Keratinocyte (primary cell): ENCODE measurements around the gene TUBB6. TPM values are rescaled to one million over a fixed set of nuclear protein-coding genes. Genes with fewer than 3 reads are reported as not detected.

Source experiments
- DNase-seq: peaks from one replicate; pipeline ENCODE4 v3.0.0-alpha.2; 2011; ENCODE audit warnings: low read depth, missing footprints, low spot score
- FAIRE-seq: peaks from 2 replicates; lab custom pipeline; 2011; peaks lifted over from hg19 to GRCh38; lab: Jason Lieb, UNC
- H2AFZ ChIP-seq: 2 replicates; pipeline ENCODE4 v1.6.0; 2012; ENCODE audit warnings: low read length, control low read depth, inconsistent platforms; ENCODE audit not compliant: control insufficient read depth
- H3K27ac ChIP-seq: 2 replicates; pipeline ENCODE4 v1.5.1; 2011; ENCODE audit warnings: low read length; ENCODE audit not compliant: control insufficient read depth, insufficient read depth
- H3K27me3 ChIP-seq: 3 replicates; pipeline ENCODE4 v1.6.0; 2011; ENCODE audit warnings: low read length; ENCODE audit not compliant: control insufficient read depth, insufficient read depth; ENCODE audit errors: extremely low read depth
- H3K36me3 ChIP-seq, 2 experiments: 2 replicates in 1 of 2; 3 replicates in 1 of 2; pipeline ENCODE4 v1.5.1; 2011; ENCODE audit warnings: low read length in 2 of 2, mild to moderate bottlenecking in 1 of 2; ENCODE audit not compliant: control insufficient read depth in 2 of 2, insufficient read depth in 2 of 2; ENCODE audit errors: extremely low read depth in 1 of 2
- H3K4me1 ChIP-seq: 3 replicates; pipeline ENCODE4 v1.5.1; 2011; ENCODE audit warnings: low read length; ENCODE audit not compliant: control insufficient read depth, insufficient read depth; ENCODE audit errors: extremely low read depth
- H3K4me2 ChIP-seq: 3 replicates; pipeline ENCODE4 v1.6.0; 2011; ENCODE audit warnings: low read depth, low read length; ENCODE audit not compliant: control insufficient read depth, insufficient read depth; ENCODE audit errors: extremely low read depth
- H3K4me3 ChIP-seq, 3 experiments: fragments of 200-600 bp in 1 of 3; sonication (generic) in 1 of 3; 2 replicates in 2 of 3; 3 replicates in 1 of 3; pipeline ENCODE4 v1.5.1; 2011 to 2016; ENCODE audit warnings: low read length in 3 of 3, mild to moderate bottlenecking in 3 of 3, control low read depth in 2 of 3, inconsistent platforms in 1 of 3, low read depth in 1 of 3, mixed read lengths in 1 of 3, mixed run types in 1 of 3, moderate library complexity in 1 of 3; ENCODE audit not compliant: control insufficient read depth in 2 of 3, insufficient read depth in 2 of 3; ENCODE audit errors: extremely low read depth in 1 of 3
- H3K79me2 ChIP-seq: 2 replicates; pipeline ENCODE4 v1.6.0; 2012; ENCODE audit warnings: low read length; ENCODE audit not compliant: control insufficient read depth, insufficient read depth
- H3K9ac ChIP-seq: 3 replicates; pipeline ENCODE4 v1.6.0; 2011; ENCODE audit warnings: low read length; ENCODE audit not compliant: control insufficient read depth, insufficient read depth; ENCODE audit errors: extremely low read depth
- H3K9me1 ChIP-seq: 3 replicates; pipeline ENCODE4 v1.6.0; 2011; ENCODE audit warnings: low read length; ENCODE audit not compliant: control insufficient read depth, insufficient read depth; ENCODE audit errors: extremely low read depth
- H3K9me3 ChIP-seq: 2 replicates; pipeline ENCODE4 v1.5.1; 2012; ENCODE audit warnings: low read depth, low read length; ENCODE audit not compliant: control insufficient read depth
- H4K20me1 ChIP-seq: 3 replicates; pipeline ENCODE4 v1.6.0; 2011; ENCODE audit warnings: low read length; ENCODE audit not compliant: control insufficient read depth, insufficient read depth; ENCODE audit errors: extremely low read depth
- EZH2 ChIP-seq: IDR thresholded peaks from one replicate; pipeline ENCODE4 v1.6.1; 2012; ENCODE audit warnings: inconsistent platforms, mild to moderate bottlenecking, low read length, moderate library complexity
- dilution Hi-C: fragments of 300-500 bp; cut with MboI; formaldehyde crosslinking; loops from one replicate; pipeline ENCODE4 v1.7.0; 2020; ENCODE audit warnings: low sequenced_read_pairs; ENCODE audit not compliant: extremely low pct_ligation_motif_present
- polyA plus RNA-seq, 5 experiments: library from polyadenylated mRNA; depleted of rRNA in 3 of 5; stranded (reverse) in 3 of 5; stranded (forward) in 1 of 5; unstranded in 1 of 5; fragments of >200 nt; gene quantifications; 1 replicate in 1 of 5; 2 replicates in 3 of 5; 3 replicates in 1 of 5; pipeline versions ENCODE4 v1.2.1 to v1.2.3, GENCODE V29; 2011 to 2012; ENCODE audit warnings: missing spikeins in 2 of 5, low read depth in 1 of 5, low replicate concordance in 1 of 5
- TF ChIP-seq, protein P1 (sequence below), 3 experiments: IDR thresholded peaks in 1 of 3; conservative IDR thresholded peaks in 1 of 3; optimal IDR thresholded peaks in 1 of 3; 2 replicates in 2 of 3; 3 replicates in 1 of 3; pipeline versions ENCODE3 to v1.5.1; 2011; ENCODE audit warnings: low read length in 3 of 3, mild to moderate bottlenecking in 3 of 3, moderate library complexity in 2 of 3, control low read depth in 1 of 3, inconsistent platforms in 1 of 3; ENCODE audit not compliant: insufficient read depth in 2 of 3; ENCODE audit errors: extremely low read depth in 1 of 3

Gene TUBB6
- polyA plus RNA-seq, 1 donor (not counting 4 experiments of a cell fraction or from before 2014, with no cell fraction given): 479 TPM

DNA sequence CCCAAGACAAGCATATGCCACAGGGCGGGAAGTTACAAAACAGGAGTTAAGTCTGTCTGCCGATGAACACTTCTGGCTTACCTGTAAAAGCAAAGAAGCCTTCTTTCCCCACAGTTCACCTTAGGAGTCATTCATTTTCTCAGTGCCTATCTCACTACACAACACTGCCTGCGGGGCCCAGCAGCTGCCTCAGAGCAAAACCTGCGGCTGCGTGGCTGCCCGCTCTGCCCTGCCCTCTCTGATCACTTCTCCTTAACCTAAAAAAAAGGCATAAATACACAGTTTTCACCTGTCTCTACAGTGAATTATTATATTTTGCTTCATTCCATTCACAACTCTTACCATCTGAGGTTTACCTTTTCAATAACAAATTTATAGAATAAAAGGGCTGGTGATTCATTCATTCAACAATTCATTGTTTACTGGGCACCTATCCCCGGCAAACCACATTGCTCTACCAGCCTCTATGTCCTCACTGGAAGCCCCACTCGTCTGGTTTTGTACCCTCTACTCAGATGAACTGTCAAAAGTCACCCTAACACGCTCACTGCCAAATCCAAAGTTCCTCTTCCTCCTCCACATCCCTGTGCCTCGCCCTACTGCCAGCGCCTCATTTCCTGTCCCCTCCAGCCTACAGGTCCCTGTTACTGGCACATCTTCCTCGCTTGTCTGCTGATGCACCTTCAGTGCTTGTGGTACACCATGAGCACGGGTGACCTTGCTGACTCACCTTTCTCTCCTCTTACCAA is 37.6 kb downstream of the TUBB6 start:
- H3K79me2 ChIP-seq: no peaks in the 10 kb centered on the region
- H3K27me3 ChIP-seq: no peaks in the 10 kb centered on the region
- TF ChIP-seq EZH2: no peak
- TF ChIP-seq, protein P1, sequence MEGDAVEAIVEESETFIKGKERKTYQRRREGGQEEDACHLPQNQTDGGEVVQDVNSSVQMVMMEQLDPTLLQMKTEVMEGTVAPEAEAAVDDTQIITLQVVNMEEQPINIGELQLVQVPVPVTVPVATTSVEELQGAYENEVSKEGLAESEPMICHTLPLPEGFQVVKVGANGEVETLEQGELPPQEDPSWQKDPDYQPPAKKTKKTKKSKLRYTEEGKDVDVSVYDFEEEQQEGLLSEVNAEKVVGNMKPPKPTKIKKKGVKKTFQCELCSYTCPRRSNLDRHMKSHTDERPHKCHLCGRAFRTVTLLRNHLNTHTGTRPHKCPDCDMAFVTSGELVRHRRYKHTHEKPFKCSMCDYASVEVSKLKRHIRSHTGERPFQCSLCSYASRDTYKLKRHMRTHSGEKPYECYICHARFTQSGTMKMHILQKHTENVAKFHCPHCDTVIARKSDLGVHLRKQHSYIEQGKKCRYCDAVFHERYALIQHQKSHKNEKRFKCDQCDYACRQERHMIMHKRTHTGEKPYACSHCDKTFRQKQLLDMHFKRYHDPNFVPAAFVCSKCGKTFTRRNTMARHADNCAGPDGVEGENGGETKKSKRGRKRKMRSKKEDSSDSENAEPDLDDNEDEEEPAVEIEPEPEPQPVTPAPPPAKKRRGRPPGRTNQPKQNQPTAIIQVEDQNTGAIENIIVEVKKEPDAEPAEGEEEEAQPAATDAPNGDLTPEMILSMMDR (optimal IDR thresholded peaks at IDR 0.05 in 1 of 3, IDR thresholded peaks at IDR 0.05 in 1 of 3, conservative IDR thresholded peaks at IDR 0.05 in 1 of 3; ENCODE audit: extremely low read depth in 1 of 3, insufficient read depth in 2 of 3, low read length in 3 of 3): no peak
- H3K9me3 ChIP-seq: no peaks in the 10 kb centered on the region
- no peak overlapping the region for H3K4me2 ChIP-seq
- H2AFZ ChIP-seq: no peak overlapping the region
- no peaks in the 10 kb centered on the region for H3K9me1 ChIP-seq
- FAIRE-seq: no peak
- no peak overlapping the region for H3K9ac ChIP-seq
- H4K20me1 ChIP-seq: peaks cover 3% of the 10 kb centered on the region
- no peak for DNase-seq
- no peak overlapping the region for H3K4me3 ChIP-seq
- H3K36me3 ChIP-seq: peaks cover 30 to 32% of the 10 kb centered on the region in 2 experiments
- H3K27ac ChIP-seq: no peak overlapping the region
- dilution Hi-C loops: no loop called here
- no peaks in the 10 kb centered on the region for H3K4me1 ChIP-seq

DNA sequence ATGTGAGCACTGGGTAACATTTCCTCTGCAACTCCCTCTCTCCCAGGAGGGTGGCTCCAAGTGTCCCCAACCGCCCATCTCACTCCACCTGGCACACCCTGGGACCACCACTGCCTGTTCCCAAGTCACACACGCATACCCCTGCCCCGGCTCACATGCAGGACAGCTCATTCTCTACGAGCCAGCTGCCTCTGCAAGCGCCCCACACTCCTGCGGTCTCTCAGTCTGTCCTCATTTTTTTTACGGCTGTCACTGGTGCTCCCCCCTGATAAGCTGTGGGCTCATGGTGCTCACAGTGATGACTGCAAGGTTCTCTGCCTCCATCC is 38.2 kb downstream of the TUBB6 start:
- Histone ChIP-seq H4K20me1 (peaks cover 3% of the 10 kb centered on the region), H3K27me3 (no peaks in the 10 kb centered on the region), H3K4me2 (no peak overlapping the region), H3K36me3 (peaks cover 33 to 34% of the 10 kb centered on the region in 2 experiments), H2AFZ (no peak overlapping the region), H3K9ac (no peak overlapping the region), H3K27ac (no peak overlapping the region), H3K4me1 (no peaks in the 10 kb centered on the region), H3K79me2 (no peaks in the 10 kb centered on the region), H3K4me3 (no peak overlapping the region), H3K9me3 (no peaks in the 10 kb centered on the region), H3K9me1 (no peaks in the 10 kb centered on the region)
- TF ChIP-seq EZH2: no peak
- TF ChIP-seq, protein P1 (optimal IDR thresholded peaks at IDR 0.05 in 1 of 3, IDR thresholded peaks at IDR 0.05 in 1 of 3, conservative IDR thresholded peaks at IDR 0.05 in 1 of 3; ENCODE audit: extremely low read depth in 1 of 3, insufficient read depth in 2 of 3, low read length in 3 of 3): no peak
- DNase-seq: no peak
- no peak for FAIRE-seq
- dilution Hi-C loops: no loop called here
